Hematopoietic multipotent progenitor cell treated with erythropoietin and hydrocortisone succinate and interleukin-3 and kit ligand, for 17 days (in vitro differentiated cells): Measurements from ENCODE around the gene ZNF574.

Source experiments
- DNase-seq: peaks from one replicate; pipeline ENCODE4 v3.0.0-alpha.2; 2015; ENCODE audit warnings: low spot score

Gene ZNF574

DNA sequence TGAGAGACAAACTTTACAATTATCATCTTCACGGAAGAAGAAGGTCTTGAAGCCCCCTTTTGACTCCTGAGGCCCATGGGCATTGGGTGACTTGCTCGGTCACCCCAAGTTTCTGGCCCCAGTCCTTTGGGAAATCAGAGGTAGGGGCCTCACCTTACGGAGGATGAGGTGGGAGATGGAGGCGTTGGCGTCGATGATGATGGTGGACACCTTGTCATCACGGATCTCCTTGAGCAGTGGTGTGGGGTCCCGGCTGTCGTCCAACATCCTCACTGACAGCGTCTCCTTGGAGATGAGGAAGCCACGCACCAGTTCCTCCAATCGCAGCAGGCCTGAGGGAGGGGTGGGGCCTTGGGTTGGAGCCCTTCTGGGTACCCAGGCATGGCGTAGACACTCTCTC is 16.8 kb upstream of the ZNF574 start:
- DNase-seq = no peak

GRCh38 chr19:42060117-42060516 is 15.8 kb upstream of the ZNF574 start:
- DNase-seq = no peak

- DNase-seq = no peak
Measured at GRCh38 chr19:42062381-42062780, 13.6 kb upstream of the ZNF574 start.

DNA sequence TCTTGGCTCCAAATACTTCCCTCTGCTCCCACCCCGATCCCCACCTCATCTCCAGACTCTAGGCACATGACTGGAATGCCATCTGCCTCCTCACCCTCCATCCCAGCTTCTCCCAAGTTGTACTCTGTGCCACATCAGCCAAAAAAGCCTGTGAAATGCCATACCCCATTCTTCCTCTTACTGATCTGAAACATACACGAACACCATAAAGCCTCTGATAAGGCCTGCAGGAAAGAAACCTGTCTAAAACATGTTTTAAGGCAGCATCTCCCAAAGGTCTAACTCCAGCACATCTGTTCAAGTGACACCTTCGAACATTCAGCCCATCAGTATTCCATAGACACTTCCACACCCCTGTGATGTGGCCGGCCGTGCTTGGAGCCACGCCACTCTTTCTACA is 11.5 kb upstream of the ZNF574 start:
- no peak for DNase-seq

DNA sequence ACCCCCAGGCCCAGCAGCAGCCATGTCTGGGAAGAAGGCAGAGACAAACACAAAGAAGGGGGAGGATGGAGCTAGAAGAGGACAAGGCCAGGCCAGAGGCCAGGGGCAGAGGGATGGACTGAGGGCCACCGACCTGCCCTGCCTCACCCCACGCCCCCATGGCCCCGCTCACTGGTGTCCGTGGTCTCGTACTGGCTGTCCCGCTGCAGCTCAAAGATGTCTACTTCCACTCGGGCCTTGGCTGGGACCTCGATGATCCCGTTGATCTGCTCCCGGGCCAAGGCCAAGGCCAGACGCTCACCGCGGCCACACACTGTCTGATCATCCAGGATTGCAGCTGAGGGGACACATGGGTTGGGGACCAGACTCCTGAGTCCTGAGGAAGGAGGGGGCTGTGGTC is 10.9 kb upstream of the ZNF574 start:
- DNase-seq = no peak

DNA sequence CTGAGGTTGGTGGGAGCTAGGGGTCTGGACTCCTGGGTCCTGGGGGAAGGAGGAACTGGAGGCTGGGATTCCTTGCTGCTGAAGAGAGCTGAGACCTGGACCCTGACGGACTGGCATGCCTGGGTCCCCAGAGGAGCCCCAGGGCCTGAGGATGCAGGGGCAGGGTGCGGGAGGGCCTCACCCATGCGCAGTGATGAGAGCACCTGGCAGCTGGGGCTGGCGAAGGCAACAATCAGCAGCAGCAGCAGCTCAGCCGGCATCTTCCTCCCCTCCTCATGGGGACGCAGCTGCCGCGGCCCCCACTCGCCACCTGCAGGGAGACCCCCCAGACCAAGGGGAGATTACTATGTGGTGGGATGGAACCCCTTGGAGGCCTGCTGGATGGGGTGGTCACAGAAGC is 10.5 kb upstream of the ZNF574 start:
- DNase-seq = no peak

DNA sequence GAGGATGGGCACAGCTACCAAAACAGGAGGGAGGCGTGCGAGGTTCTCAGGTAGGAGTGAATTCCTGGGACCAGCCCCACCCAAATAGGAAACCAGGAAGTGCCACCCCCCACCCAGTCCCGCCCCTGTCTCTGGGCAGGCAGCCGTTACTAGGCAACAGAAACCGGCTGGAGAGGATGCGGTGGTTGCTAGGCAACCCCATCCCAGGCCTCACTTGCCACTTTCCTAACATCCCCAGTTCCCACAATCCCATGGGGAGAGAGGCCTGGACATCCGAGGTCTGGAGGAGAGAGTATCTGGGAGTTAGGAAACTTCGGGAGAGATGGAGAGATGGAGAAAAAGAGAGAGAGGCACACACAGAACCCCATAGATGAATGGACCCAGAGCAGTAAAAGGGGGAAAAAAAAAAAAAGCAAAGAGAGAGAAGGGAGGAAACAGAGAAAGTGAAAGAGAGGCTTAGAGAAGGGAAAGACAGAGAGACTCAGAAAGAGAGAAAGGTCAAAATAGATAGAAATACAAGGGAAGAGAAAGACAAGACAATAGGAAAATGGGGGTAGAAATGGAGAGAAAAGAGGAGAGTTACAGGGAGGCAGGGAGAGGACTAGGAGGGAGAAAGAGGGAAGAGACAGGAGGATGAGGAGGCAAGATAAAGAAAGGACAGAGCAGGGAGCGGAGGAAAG is 9.8 kb upstream of the ZNF574 start:
- DNase-seq = no peak

DNA sequence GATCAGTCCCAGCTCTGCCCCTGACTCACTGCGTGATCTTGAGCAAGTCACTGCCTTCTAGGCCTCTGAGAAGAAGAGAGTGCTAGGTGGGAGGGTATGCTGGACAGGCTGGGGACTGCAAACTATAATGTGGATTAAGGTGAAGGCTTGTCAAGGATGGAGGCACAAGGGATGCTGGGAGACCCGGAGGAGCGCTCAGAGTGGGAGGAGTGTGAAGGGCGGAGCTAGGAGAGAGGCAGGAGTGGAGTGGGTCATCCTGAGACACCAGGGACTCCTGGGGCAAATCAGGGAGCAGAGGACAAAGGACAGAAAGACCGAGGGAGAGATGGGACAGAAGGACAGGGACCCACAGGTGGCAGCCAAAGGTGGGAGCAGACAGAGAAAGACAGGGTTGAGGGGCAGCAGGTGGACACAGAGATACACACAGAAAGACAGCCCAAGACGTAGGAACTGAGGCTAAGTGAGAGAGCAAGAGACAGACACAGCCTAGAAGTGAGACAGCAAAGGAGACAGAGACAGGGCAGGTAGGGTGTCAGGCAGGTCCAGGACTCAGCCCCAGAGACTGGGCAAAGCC is 8.6 kb upstream of the ZNF574 start:
- no peak for DNase-seq

- no peak for DNase-seq
Measured at GRCh38 chr19:42068361-42068755, 7.6 kb upstream of the ZNF574 start.

DNA sequence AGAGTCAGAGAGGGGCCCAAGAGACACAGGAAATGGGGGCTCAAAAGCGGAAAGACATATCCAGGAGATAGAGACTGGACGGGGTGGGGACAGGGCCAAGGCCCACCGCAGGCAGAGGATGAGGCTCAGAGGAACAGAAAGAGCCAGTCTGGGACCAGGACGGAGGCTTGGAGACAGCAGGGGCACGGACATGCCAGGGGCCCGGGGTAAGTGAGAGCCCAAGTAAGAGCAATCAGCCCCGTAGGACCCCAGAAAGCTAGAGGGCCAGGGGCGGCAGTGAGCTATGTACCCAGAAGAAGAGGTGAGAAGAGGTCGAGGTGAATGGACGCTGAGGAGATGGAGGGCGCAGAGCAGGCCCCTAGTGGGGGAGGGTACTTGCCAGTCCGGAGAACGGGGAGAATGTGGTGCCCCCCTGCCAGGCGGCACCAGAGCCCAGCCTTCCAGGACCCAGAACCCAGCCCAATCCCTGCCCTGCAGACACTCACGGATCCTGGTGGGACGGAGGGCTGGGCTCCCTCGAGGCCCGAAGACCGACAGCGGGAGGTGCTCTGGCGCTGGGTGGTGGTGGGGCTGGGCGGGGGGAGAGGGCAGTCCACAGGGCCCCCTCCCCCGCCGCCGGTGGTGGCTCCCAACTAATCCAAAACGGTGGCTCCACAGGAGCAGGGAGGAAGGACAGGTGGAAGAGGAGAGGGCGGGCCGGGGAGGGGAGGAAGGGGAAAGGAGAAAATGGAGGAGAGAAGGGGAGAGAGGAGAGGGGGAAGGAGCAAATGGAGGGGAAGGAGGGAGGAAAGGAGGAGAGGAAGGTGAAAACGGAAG is 7.0 kb upstream of the ZNF574 start:
- no peak for DNase-seq

GRCh38 chr19:42069619-42070351 is 6.2 kb upstream of the ZNF574 start, which contains the start of gene GRIK5:
TSS of gene GRIK5 (minus strand) at chr19:42070206. CDS start at chr19:42065770, 4,436 bp downstream.
- DNase-seq = no peak

DNA sequence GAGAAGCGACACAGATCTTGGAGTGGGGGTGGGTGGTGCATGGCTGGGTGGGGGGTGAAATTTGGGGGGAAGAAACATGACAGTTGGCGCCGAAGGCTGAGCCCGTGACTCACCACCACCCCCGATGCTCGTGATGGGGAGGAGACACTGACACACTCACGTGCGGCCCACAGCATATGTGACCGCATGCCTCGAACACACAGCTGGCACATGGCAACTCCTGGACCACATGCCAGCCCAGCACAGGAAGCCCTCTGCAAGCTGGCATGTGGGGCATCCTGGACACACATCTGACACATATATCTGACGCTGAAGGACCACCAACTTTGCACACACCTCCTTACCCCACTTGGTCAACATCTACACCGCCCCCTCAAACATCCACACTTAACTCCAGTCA is 4.7 kb upstream of the ZNF574 start:
- DNase-seq = no peak

GRCh38 chr19:42074513-42075363 is 1.2 kb upstream of the ZNF574 start:
- DNase-seq = no peak

DNA sequence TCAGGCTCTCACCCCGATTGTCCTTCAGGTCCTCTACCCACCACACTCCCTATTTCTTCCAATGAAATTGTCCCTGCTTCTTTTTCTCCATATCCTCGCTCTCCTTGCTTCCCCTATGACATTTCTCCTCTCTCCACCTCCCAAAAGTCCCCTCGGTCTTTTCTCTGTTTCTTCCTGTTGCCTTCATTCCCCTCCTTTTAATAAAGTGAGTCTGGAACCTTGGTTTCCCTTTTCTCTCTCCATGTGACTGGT is 676 bp upstream of the ZNF574 start:
- DNase-seq = no peak

DNA sequence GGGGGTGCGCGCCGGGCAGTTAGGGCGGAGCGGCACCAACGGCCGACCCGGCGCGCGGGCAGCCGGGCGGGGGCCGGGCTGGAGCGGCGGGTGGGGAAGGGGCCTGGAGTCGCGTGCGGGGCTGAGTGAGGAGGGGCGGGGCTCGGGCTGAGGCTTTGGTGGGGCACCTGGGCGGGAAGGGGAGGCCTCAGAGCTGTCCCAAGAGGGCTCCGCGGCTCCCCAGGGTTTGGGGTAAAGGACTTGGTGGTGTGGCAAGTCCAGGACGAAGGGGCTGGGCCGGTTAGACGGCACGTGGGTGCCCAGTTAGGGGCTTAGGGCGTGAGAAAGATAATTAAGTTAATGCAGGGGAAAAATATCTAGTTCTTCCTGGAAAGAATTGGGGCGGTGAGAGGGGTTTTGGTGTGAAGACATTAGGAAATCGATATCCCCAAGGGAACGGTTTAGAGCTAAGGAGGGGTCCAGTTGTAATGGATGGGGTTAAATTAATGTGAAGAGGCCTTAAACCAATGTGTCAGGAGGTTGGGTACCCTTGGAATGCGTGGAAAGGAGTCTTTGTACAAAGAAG is 496 bp downstream of the ZNF574 start:
- no peak for DNase-seq

- DNase-seq = no peak
Measured at GRCh38 chr19:42078058-42078457, 2.1 kb downstream of the ZNF574 start.

DNA sequence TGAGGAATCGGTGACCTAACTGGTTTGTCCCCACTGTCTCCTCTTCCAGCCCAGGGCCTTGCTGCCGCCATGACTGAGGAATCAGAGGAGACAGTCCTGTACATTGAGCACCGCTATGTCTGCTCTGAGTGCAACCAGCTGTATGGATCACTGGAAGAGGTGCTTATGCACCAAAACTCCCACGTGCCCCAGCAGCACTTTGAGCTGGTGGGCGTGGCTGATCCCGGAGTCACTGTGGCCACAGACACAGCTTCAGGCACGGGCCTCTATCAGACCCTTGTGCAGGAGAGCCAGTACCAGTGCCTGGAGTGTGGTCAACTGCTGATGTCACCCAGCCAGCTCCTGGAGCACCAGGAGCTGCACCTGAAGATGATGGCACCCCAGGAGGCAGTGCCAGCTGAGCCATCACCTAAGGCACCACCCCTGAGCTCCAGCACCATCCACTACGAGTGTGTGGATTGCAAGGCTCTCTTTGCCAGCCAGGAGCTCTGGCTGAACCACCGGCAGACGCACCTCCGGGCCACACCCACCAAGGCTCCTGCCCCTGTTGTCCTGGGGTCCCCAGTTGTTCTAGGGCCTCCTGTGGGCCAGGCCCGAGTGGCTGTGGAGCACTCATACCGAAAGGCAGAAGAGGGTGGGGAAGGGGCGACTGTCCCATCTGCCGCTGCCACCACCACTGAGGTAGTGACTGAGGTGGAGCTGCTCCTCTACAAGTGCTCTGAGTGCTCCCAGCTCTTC is 2.7 kb downstream of the ZNF574 start:
- DNase-seq = no peak

GRCh38 chr19:42079276-42079669 is 3.3 kb downstream of the ZNF574 start:
- no peak for DNase-seq

GRCh38 chr19:42079886-42080763 is 4.2 kb downstream of the ZNF574 start:
- no peak for DNase-seq
